Suprapubic skin (tissue), 3 donors: ENCODE measurements around the gene KCNJ13.

Experiments used
- CTCF ChIP-seq, 2 donors: fragments of 200-600 bp in 1 of 2; fragments of 450-650 bp in 1 of 2; sonication (generic) in 1 of 2; IDR thresholded peaks; one replicate each; pipeline ENCODE4 v1.5.1; 2016 to 2019; ENCODE audit warnings: antibody characterized with exemption in 2 of 2, mild to moderate bottlenecking in 1 of 2, moderate library complexity in 1 of 2
- POLR2A ChIP-seq, 2 donors: fragments of 450-650 bp; IDR thresholded peaks; one replicate each; pipeline ENCODE4 v1.6.1; 2017; ENCODE audit warnings: antibody characterized with exemption in 2 of 2, mild to moderate bottlenecking in 2 of 2, moderate library complexity in 2 of 2

GRCh38 chr2:232773815-232774214 is 2.5 kb downstream of the KCNJ13 start:
- TF ChIP-seq POLR2A (IDR thresholded peaks at IDR 0.05) = no peak
- no peak for TF ChIP-seq CTCF (IDR thresholded peaks at IDR 0.05)
